ENCODE results near the gene GPR25. TPM values are rescaled to one million over a fixed set of nuclear protein-coding genes. Genes with fewer than 3 reads are reported as not detected.

The GPR25 gene
- total RNA-seq, 2 donors from 2014 or later = not detected

DNA sequence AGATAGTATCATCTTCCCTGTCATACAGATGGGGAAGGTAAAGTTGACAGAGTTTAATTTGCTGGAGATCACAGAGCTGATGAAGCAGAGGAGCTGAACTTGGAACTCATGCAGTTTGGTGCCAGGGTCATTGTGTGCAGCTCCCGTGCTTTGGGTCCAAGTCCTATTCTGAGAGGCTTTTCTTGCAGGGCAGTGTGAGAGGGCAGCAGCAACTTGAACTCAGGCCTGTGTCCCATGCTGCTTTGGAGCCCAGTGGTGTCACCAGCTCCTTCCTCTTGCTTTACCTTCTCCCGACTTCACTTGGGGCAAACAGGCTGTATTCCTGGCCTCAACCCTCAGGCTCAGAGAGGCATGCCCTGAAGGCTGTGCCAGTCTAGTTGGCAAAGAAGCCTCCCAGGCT, 46.6 kb downstream of the GPR25 start:
- Histone ChIP-seq H3K27me3 (replicated peaks; ENCODE audit: insufficient read depth) (no peaks in the 10 kb centered on the region), H3K4me3 (no peak overlapping the region), H3K27ac (no peak overlapping the region), H3K4me1 (ENCODE audit: control insufficient read depth in 1 of 2, low read depth in 2 of 2) (peaks cover 4 to 17% of the 10 kb centered on the region in 2 donors), H3K36me3 (no peaks in the 10 kb centered on the region), H3K9me3 (no peaks in the 10 kb centered on the region)
- DNase-seq (ENCODE audit: low spot score) (no peak), ATAC-seq (ENCODE audit: insufficient number of reproducible peaks, low FRiP score, low read depth) (no peak)
- TF ChIP-seq CTCF (IDR thresholded peaks at IDR 0.05) = no peak

GRCh38 chr1:200921571-200922110, 48.9 kb downstream of the GPR25 start:
- Histone ChIP-seq H3K4me1 (ENCODE audit: control insufficient read depth in 1 of 2, low read depth in 2 of 2) (peaks cover 4 to 19% of the 10 kb centered on the region in 2 donors), H3K27ac (no peak overlapping the region), H3K27me3 (replicated peaks; ENCODE audit: insufficient read depth) (no peaks in the 10 kb centered on the region), H3K36me3 (no peaks in the 10 kb centered on the region), H3K4me3 (no peak overlapping the region), H3K9me3 (no peaks in the 10 kb centered on the region)
- DNase-seq (ENCODE audit: low spot score) (no peak), ATAC-seq (ENCODE audit: insufficient number of reproducible peaks, low FRiP score, low read depth) (no peak)
- TF ChIP-seq CTCF (IDR thresholded peaks at IDR 0.05) = no peak

- ATAC-seq (ENCODE audit: insufficient number of reproducible peaks, low FRiP score, low read depth) (no peak), DNase-seq (ENCODE audit: low spot score) (no peak)
- Histone ChIP-seq H3K27me3 (replicated peaks; ENCODE audit: insufficient read depth) (no peaks in the 10 kb centered on the region), H3K9me3 (no peaks in the 10 kb centered on the region), H3K4me3 (no peak overlapping the region), H3K36me3 (no peaks in the 10 kb centered on the region), H3K4me1 (ENCODE audit: control insufficient read depth in 1 of 2, low read depth in 2 of 2) (peaks cover 4 to 19% of the 10 kb centered on the region in 2 donors), H3K27ac (no peak overlapping the region)
- TF ChIP-seq CTCF (IDR thresholded peaks at IDR 0.05) = no peak
These were observed 49.6 kb downstream of the GPR25 start for GRCh38 chr1:200922406-200922805.

DNA sequence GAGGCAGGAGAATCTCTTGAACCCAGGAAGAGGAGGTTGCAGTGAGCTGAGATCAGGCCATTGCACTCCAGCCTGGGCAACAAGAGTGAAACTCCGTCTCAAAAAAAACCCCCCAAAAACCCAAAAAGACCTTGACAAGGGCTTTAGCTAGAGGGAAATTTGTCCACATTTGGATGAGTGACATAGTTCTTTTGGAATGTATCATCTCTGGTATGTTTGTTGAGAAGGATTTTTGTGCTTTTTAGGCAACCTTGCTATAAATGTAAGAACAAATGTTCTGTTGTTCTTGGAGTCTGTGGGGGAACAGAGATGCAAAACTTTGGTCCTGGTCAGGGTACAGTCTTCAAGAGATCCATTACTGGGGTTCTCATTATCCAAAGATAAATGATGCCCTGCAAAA, 50.8 kb downstream of the GPR25 start:
- DNase-seq (ENCODE audit: low spot score) (no peak), ATAC-seq (ENCODE audit: insufficient number of reproducible peaks, low FRiP score, low read depth) (no peak)
- no peak for TF ChIP-seq CTCF (IDR thresholded peaks at IDR 0.05)
- H3K27me3 ChIP-seq (replicated peaks; ENCODE audit: insufficient read depth) = no peaks in the 10 kb centered on the region
- no peaks in the 10 kb centered on the region for H3K36me3 ChIP-seq
- H3K4me1 ChIP-seq (ENCODE audit: control insufficient read depth in 1 of 2, low read depth in 2 of 2) = peaks cover 4 to 19% of the 10 kb centered on the region in 2 donors
- H3K27ac ChIP-seq = peak overlapping the region; percentile 25 to 44
- H3K9me3 ChIP-seq = no peaks in the 10 kb centered on the region
- H3K4me3 ChIP-seq = no peak overlapping the region

Other genes with a start within 250 kb of the GPR25 start
- gene DDX59, start 203.1 kb upstream of the GPR25 start, total RNA-seq = 10 to 100 TPM; 16.5 to 27.1 TPM
- gene CAMSAP2, start 134.1 kb upstream of the GPR25 start, total RNA-seq = 10 to 100 TPM; 46.4 to 60.7 TPM
- gene INAVA, start 21.9 kb downstream of the GPR25 start, total RNA-seq = 1 to 10 TPM; 1.8 to 3.5 TPM
- gene KIF21B, start 150.7 kb downstream of the GPR25 start, total RNA-seq = 1 to 10 TPM; 4.2 to 4.7 TPM
- gene CACNA1S, start 239.4 kb downstream of the GPR25 start, total RNA-seq = not detected

Data from thoracic aorta (tissue), 2 donors.